COR-L47 (cell line): ENCODE data around the gene OR2T1.
"Not testable (repeated sequence)": the region's sequence is repeated elsewhere in the genome, so short reads cannot be mapped to it uniquely, and the experiment has no call there.

Experiments
- DNase-seq: peaks from one replicate; lab custom pipeline; 2025; lab: John Stamatoyannopoulos, UW

OR2T1 gene, protein sequence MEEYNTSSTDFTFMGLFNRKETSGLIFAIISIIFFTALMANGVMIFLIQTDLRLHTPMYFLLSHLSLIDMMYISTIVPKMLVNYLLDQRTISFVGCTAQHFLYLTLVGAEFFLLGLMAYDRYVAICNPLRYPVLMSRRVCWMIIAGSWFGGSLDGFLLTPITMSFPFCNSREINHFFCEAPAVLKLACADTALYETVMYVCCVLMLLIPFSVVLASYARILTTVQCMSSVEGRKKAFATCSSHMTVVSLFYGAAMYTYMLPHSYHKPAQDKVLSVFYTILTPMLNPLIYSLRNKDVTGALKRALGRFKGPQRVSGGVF

GRCh38 chr1:248402748-248403147 lies at the start of gene OR2T1:
OR2T1 (plus strand) TSS chr1:248403048; CDS start chr1:248406148, 3,100 bp downstream.
- DNase-seq: no peak

- DNase-seq: no peak
Observed at GRCh38 chr1:248359415-248359814, 43.4 kb upstream of the OR2T1 start.

DNA sequence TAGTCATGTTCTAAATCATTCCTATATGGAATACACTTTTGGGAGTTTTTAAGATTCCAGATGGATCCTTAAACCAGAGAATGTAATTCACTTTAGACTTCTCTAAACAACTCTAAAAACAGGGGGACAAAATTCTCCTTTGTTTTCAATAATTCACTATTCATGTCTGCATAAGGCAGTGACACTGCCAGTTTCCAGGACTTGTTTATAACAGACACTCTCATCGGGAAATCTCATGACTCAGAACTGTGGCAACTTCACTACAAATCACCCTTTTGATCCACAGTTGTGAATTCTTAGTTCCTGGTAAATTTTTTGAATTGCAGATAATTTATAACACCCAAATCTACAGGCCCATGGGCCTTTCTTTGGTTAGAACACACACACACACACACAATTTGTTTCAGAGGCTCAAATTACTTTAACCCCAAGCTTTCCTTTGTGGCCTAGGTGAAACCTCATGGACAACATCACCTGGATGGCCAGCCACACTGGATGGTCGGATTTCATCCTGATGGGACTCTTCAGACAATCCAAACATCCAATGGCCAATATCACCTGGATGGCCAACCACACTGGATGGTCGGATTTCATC lies 41.6 kb upstream of the OR2T1 start, which contains the start of gene OR2T4:
TSS of gene OR2T4 (plus strand) at position 545 of the 595 bp plus-strand sequence. CDS start at position 545, 0 bp downstream.
- DNase-seq: no peak

DNA sequence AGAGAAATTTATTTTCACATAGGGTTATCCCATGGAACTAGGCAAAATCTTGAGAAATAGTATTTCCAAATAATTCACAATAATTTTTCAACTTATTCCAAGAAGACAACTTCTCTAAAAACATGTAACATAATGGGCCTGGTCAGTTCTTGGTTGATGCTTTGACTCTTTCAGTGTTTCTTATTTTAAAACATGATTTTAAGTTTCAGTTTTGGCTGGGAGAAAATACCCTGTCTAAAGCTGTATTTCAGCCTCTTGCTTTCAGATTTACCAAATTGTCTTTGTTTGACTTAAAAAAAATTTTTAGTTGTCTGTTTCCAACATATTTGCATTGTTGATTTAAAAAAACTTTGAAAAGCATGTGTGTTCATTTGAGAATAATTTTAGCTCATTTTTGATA lies 36.2 kb upstream of the OR2T1 start:
- DNase-seq: no peak

DNA sequence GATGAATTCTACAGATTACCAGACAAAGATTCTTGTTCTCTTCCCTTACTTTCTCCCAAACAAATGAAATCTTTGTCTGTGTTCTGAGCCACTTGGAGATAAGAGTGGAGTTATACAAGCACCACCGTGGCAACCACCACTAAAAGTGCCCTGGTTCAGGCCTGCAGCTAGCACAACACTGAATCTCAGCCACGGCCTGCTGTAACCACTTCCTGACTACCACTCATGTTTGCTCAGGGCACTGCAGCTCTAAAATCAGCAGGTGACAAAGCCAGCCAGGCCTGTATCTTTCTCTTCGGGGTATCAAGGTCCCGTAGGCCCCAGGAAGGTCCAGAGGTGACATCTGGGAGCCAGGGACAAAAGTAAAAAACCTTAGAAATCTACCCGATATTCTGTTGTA lies 30.5 kb upstream of the OR2T1 start:
- DNase-seq: no peak

- no peak for DNase-seq
Observed at GRCh38 chr1:248373761-248374160, 29.1 kb upstream of the OR2T1 start.

DNA sequence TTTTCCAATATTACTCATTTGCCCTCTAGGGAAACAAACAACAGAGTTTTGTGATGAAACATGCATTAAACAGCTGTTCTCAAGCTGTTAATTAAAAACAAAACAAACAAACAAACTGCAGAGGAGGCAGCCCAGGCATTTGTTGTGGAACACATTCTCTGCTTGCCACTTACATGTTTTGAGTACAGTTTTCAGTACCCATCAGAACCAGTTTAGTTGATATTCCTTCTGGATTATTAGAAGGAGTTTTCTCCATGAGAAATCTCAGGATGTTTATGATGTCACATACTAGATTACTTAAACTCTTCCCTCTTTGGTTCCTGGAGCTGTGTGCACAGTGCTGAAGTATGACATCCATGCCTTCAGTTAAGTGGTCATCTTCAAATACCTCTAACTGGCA lies 27.4 kb upstream of the OR2T1 start, which contains the start of gene OR2T6:
TSS of gene OR2T6 (plus strand) at position 301 of the 400 bp plus-strand sequence. CDS start 11,863 bp downstream, outside the sequence.
- no peak for DNase-seq

GRCh38 chr1:248376916-248377315 lies 25.9 kb upstream of the OR2T1 start:
- DNase-seq: no peak

DNA sequence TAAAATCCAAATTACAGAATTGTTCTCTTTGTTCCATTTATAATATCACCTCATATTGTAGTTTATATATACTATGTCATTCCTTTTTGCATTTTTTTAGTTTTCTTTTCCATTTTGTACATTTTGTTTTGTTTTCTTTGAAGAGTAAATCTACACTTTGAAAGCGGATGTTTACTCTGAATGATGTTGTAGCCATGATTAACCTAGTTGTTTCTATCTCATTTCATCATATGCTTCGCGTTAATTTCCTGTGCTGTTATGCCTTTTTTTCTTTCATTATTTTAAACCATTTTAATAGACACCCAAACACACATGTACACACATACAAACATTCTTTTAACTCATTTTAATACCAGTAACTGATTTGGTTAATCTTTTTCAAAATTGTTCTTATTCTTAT lies 22.0 kb upstream of the OR2T1 start:
- no peak for DNase-seq

GRCh38 chr1:248388426-248388825 lies 14.4 kb upstream of the OR2T1 start:
- no peak for DNase-seq

DNA sequence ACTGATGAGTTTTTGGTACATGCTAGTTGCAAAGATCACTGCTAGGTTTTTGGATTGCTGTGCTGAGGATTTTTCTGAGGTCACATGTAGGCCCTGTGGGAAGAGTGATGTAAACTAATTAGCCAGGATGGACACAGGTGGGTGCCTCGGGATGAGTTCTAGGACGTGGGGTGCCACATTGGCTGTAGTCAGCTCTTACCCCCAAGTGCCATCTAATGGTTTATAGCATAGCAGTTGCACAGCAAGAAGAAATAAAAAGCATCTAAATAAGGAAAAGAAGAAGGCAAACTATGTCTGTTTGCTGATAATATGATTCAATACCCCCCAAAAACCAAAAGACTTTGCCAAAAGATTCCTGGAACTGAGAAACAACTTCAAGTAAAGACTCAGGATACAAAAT lies 9.8 kb upstream of the OR2T1 start:
- no peak for DNase-seq

DNA sequence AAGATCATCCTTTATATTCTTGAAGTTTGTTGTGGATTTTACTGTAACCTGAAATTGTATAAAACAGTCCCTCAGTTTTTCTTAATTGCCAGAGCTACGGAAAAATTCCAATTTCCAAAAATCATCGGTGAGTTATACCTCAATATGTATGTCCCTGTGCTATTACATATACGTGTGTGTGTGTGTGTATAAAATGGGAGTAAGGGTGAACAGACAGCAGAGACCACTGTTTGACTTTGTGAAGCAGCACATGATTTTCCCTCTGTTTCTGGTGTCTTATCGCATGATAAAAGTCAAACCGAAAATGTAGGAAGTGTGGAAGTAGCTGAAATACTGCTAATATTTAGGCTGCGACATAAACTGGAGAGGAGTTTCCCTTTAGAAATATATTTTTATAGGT lies 1.2 kb downstream of the OR2T1 start:
- no peak for DNase-seq

- no peak for DNase-seq
Observed at GRCh38 chr1:248406721-248407692, 4.2 kb downstream of the OR2T1 start.

DNA sequence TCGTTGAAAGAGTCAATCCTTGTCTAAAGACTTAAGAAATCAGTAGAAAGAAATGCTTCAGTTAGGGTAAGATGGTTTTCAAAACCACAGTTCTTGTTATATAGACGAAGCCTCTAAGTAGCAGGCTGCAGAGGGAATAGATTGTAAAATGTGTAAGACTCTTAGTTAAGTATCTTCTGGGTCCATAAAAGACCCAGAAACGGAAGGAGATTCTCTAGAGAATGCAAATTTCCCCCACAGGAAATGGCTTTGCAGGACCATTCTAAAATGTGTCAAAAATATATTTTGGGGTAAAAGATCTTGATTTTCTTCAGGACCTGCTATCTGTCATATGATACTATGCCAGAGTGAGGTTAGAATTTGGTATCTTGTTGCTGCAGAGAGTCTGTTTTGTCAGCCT lies 13.4 kb downstream of the OR2T1 start:
- DNase-seq: no peak

GRCh38 chr1:248417854-248418253 lies 15.0 kb downstream of the OR2T1 start:
- DNase-seq: no peak

DNA sequence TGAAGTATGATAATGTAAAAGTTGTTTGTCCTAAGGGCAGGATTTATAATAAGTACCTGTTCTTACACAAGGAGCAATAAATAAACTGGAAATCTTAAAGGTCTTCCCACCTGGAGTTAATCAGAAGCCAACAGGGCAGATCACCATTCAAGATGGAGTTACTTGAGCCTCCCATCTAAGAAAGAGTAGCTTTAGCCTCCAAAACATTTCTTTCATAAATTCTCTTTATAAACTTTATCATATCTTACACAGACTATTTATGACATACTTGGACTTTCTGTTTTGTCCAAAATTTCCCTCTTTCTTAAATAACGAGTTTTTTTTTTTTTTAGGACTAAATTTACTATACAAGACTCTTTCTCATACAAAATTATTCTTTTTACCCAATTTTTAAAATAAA lies 18.5 kb downstream of the OR2T1 start:
- no peak for DNase-seq

DNA sequence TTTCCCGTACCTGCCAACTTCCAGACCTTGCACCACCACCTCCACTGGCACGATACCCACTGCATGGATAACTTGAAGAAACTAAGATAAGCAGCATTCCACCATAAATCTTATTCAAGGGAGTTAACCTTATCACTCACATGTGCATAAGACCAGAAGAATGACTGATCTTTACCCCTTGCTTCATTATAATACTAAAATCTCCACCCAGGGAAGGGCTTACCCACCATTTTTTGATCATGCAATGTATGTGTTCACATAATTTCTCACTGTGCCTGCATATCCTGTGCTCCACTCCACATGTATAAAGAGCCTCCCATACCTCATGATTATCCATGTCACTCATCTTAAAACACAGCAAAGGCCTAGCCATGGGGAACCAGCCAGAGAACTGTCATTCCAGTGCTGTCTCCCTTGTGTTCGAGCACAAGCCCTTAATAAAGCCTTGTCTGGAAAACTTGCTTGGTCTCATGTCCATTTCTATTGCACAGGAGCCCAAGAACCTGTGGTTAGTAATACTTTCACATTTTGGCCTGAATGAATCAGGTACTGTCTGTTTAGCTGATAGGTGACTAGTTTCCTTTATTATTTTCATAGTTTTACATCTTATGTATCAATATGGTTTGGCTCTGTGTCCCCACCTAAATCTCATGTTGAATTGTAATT lies 24.8 kb downstream of the OR2T1 start:
- DNase-seq: not testable (repeated sequence)

- not testable (repeated sequence) for DNase-seq
Observed at GRCh38 chr1:248428192-248428533, 25.3 kb downstream of the OR2T1 start.

GRCh38 chr1:248431683-248432082 lies 28.8 kb downstream of the OR2T1 start:
- not testable (repeated sequence) for DNase-seq

DNA sequence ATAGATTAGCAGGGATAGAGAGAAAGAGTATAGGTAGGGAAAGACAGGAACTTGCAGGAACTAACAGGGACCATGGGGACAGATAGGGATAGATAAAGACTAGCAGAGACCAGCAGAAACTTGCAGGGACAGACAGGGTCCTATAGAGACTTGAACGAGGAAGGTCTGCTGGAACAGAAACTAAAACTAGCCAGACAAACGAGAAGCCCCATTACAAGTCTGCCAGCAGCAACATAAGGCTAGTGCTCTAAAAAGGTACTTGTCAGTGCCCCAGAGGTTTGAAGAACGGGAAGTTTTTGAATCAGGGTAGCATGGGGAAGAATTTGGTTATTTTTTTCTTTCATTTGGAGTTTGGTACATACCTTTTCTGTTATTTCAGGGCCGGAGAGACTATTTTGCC lies 29.4 kb downstream of the OR2T1 start:
- not testable (repeated sequence) for DNase-seq

GRCh38 chr1:248433811-248434415 lies 31.1 kb downstream of the OR2T1 start:
- DNase-seq: not testable (repeated sequence)
